Measurements from ENCODE around the gene KRT26.

KRT26 gene

GRCh38 chr17:40730970-40731369 is 41.0 kb downstream of the KRT26 start:
- TF ChIP-seq, protein P1, sequence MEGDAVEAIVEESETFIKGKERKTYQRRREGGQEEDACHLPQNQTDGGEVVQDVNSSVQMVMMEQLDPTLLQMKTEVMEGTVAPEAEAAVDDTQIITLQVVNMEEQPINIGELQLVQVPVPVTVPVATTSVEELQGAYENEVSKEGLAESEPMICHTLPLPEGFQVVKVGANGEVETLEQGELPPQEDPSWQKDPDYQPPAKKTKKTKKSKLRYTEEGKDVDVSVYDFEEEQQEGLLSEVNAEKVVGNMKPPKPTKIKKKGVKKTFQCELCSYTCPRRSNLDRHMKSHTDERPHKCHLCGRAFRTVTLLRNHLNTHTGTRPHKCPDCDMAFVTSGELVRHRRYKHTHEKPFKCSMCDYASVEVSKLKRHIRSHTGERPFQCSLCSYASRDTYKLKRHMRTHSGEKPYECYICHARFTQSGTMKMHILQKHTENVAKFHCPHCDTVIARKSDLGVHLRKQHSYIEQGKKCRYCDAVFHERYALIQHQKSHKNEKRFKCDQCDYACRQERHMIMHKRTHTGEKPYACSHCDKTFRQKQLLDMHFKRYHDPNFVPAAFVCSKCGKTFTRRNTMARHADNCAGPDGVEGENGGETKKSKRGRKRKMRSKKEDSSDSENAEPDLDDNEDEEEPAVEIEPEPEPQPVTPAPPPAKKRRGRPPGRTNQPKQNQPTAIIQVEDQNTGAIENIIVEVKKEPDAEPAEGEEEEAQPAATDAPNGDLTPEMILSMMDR (IDR thresholded peaks at IDR 0.05), result no peak
- no peak for TF ChIP-seq ZFX (IDR thresholded peaks at IDR 0.05; ENCODE audit: borderline replicate concordance)
- no peak overlapping the region for H3K27ac ChIP-seq

DNA sequence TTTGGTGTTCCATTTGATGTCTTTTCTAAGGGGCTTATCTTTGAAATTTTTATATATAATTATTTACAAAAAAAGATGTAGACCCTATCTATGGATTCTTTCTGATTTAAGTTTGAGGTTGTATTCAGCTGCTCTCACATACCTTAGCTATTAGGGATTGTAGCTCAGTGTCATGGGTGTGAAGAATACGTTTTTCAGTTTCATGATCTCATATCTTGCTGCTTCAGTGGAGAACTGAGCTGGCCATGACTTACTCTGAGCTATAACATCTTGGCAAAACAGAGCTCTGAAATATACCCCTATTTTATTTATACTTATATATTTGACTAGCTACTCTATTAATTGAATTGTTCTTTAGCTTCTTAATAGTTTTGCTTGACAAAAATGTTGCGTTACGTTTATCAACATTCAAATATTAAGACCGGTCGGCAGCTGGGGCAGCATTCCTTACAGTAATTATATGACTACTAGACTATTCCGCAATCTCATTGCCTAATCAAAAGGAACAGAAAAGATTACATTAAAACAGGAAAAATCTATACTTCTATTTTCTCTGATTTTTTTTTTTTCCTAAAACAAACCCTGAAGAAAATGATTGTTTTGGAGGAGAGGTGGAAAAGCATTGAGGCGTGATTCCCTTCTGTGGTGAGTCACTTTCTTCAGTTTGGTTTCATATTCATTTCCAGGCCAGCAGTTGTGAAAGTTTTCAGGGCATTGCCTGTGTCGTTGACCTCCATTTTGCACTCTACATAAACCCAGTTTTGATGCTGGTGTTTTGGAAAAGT is 44.4 kb downstream of the KRT26 start:
- no peak for TF ChIP-seq ZFX (IDR thresholded peaks at IDR 0.05; ENCODE audit: borderline replicate concordance)
- TF ChIP-seq, protein P1 (IDR thresholded peaks at IDR 0.05), result no peak

DNA sequence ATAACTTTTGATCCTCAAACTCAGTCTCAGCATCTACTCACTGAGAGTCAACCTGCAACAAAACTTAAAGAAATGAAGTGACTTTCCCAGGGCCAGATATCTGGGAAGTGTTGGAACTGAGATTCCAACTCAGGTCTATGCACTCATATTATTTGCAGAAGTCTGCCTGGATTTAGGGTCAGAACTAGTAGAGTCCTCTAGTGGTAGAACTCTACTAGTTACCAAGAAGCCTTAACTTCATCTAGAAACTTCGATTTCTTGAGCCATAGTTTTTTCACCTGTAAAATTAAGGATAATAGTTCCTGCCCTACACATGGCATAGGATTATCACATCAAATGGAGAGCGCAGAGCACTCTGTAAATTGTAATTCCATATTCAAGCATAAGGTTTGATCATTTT is 45.1 kb downstream of the KRT26 start:
- no peak overlapping the region for H3K27ac ChIP-seq
- TF ChIP-seq, protein P1 (IDR thresholded peaks at IDR 0.05), result peak; percentile 28; the same call in 1 of the 2 replicates
- no peak for TF ChIP-seq ZFX (IDR thresholded peaks at IDR 0.05; ENCODE audit: borderline replicate concordance)

More for the DNA sequence above, 44.4 kb downstream of the KRT26 start:
- no peak overlapping the region for H3K27ac ChIP-seq

DNA sequence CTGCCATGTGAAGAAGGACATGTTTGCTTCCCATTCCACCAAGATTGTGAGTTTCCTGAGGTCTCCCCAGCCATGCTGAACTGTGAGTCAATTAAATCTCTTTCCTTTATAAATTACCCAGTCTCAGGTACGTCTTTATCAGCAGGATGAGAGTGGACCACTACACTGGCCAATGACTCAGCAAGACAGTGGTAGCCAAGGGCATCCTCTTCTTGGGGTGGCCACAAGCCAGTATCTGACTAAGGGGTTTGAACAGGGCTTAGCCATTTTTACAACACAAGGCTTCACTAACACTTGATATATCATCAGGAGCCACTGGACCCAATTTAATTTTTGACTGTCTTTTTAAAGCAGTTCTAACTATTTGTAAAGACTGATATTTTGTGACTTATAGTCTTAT is 47.3 kb downstream of the KRT26 start:
- H3K27ac ChIP-seq, result no peak overlapping the region
- TF ChIP-seq ZFX (IDR thresholded peaks at IDR 0.05; ENCODE audit: borderline replicate concordance), result no peak
- TF ChIP-seq, protein P1 (IDR thresholded peaks at IDR 0.05), result no peak

- no peak overlapping the region for H3K27ac ChIP-seq
- TF ChIP-seq, protein P1 (IDR thresholded peaks at IDR 0.05), result no peak
- no peak for TF ChIP-seq ZFX (IDR thresholded peaks at IDR 0.05; ENCODE audit: borderline replicate concordance)
Observed at GRCh38 chr17:40722241-40722640, 49.8 kb downstream of the KRT26 start.

- H3K27ac ChIP-seq, result no peak overlapping the region
- TF ChIP-seq, protein P1 (IDR thresholded peaks at IDR 0.05), result no peak
- no peak for TF ChIP-seq ZFX (IDR thresholded peaks at IDR 0.05; ENCODE audit: borderline replicate concordance)
Observed at GRCh38 chr17:40720899-40721298, 51.1 kb downstream of the KRT26 start.

DNA sequence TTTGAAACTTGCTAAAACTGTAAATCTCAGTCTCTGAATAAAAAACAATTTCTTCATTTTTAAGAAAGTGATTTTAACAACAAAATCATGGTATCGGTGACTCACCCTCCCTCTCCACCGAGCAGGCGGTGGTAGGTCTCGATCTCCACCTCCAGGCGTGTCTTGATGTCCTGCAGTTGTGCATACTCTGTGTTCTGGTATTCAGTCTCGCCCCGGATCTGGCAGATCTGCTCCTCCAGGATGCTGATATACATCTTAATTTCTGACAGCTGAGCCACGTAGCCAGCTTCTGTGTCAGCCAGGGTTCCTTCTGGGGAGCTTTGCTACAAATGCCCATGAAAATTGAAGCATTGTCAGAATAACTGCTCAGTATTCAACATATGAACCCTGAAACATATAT is 53.1 kb downstream of the KRT26 start:
- no peak overlapping the region for H3K27ac ChIP-seq
- TF ChIP-seq ZFX (IDR thresholded peaks at IDR 0.05; ENCODE audit: borderline replicate concordance), result no peak
- TF ChIP-seq, protein P1 (IDR thresholded peaks at IDR 0.05), result no peak

Data from 22Rv1 (cell line).